Inflammatory macrophage (primary cell): ENCODE data around the gene SH3PXD2B.
A peak's percentile ranks its signal among the peaks of the same experiment; 100 is the strongest.
"Not testable (repeated sequence)": the region's sequence is repeated elsewhere in the genome, so short reads cannot be mapped to it uniquely, and the experiment has no call there.

Experiments
- DNase-seq, 2 donors: peaks; one replicate each; pipeline ENCODE4 v3.0.0-alpha.2; 2020 to 2022

The SH3PXD2B gene

GRCh38 chr5:172398645-172399044 is 55.7 kb downstream of the SH3PXD2B start:
- DNase-seq, result not testable (repeated sequence)

GRCh38 chr5:172396994-172397393 is 57.3 kb downstream of the SH3PXD2B start:
- not testable (repeated sequence) for DNase-seq

GRCh38 chr5:172396220-172396619 is 58.1 kb downstream of the SH3PXD2B start:
- no peak for DNase-seq

- no peak for DNase-seq
These were observed 58.8 kb downstream of the SH3PXD2B start for GRCh38 chr5:172395483-172395882.

GRCh38 chr5:172389578-172390112 is 64.7 kb downstream of the SH3PXD2B start:
- DNase-seq, result no peak

GRCh38 chr5:172388246-172388733 is 66.0 kb downstream of the SH3PXD2B start:
- no peak for DNase-seq

- no peak for DNase-seq
These were observed 68.6 kb downstream of the SH3PXD2B start for GRCh38 chr5:172385707-172386106.

GRCh38 chr5:172385010-172385563 is 69.2 kb downstream of the SH3PXD2B start:
- no peak for DNase-seq

GRCh38 chr5:172383191-172383802 is 71.0 kb downstream of the SH3PXD2B start:
- no peak for DNase-seq

GRCh38 chr5:172380987-172381643 is 73.2 kb downstream of the SH3PXD2B start:
- no peak for DNase-seq

- no peak for DNase-seq
These were observed 73.9 kb downstream of the SH3PXD2B start for GRCh38 chr5:172380301-172380986.

- DNase-seq, result no peak
These were observed 74.8 kb downstream of the SH3PXD2B start for GRCh38 chr5:172379481-172379880.

- DNase-seq, result peak; percentile 30 to 68
These were observed 76.5 kb downstream of the SH3PXD2B start for GRCh38 chr5:172377856-172378255.

- DNase-seq, result no peak
These were observed 76.9 kb downstream of the SH3PXD2B start for GRCh38 chr5:172377438-172377837.

- no peak for DNase-seq
These were observed 79.5 kb downstream of the SH3PXD2B start for GRCh38 chr5:172374783-172375182.

GRCh38 chr5:172373680-172374079 is 80.6 kb downstream of the SH3PXD2B start:
- DNase-seq, result no peak

- no peak for DNase-seq
These were observed 82.6 kb downstream of the SH3PXD2B start for GRCh38 chr5:172371684-172372083.

GRCh38 chr5:172370648-172371545 is 83.4 kb downstream of the SH3PXD2B start:
- DNase-seq, result peak; percentile 73 to 77

- no peak for DNase-seq
These were observed 84.1 kb downstream of the SH3PXD2B start for GRCh38 chr5:172370237-172370640.

GRCh38 chr5:172368699-172369098 is 85.6 kb downstream of the SH3PXD2B start:
- DNase-seq, result not testable (repeated sequence)

GRCh38 chr5:172365948-172366608 is 88.2 kb downstream of the SH3PXD2B start:
- DNase-seq, result no peak
